PC-3 (cell line): ENCODE measurements around the gene SOWAHC.

ENCODE experiments used
- CTCF ChIP-seq: fragments of 300-600 bp; sonication (generic); conservative IDR thresholded peaks from 2 replicates; pipeline ENCODE4 v1.5.1; 2017; ENCODE audit warnings: antibody characterized with exemption, low read depth, mild to moderate bottlenecking, low read length
- EZH2 ChIP-seq: fragments of 300-600 bp; sonication (generic); IDR thresholded peaks from one replicate; pipeline ENCODE4 v1.6.1; 2017; ENCODE audit warnings: antibody characterized with exemption, mild to moderate bottlenecking, low read length; ENCODE audit not compliant: unreplicated experiment
- EZH2phosphoT487 ChIP-seq: fragments of 300-600 bp; sonication (generic); IDR thresholded peaks from 2 replicates; pipeline ENCODE4 v1.6.1; 2018; ENCODE audit warnings: mild to moderate bottlenecking, antibody characterized with exemption, low read length, borderline replicate concordance

DNA sequence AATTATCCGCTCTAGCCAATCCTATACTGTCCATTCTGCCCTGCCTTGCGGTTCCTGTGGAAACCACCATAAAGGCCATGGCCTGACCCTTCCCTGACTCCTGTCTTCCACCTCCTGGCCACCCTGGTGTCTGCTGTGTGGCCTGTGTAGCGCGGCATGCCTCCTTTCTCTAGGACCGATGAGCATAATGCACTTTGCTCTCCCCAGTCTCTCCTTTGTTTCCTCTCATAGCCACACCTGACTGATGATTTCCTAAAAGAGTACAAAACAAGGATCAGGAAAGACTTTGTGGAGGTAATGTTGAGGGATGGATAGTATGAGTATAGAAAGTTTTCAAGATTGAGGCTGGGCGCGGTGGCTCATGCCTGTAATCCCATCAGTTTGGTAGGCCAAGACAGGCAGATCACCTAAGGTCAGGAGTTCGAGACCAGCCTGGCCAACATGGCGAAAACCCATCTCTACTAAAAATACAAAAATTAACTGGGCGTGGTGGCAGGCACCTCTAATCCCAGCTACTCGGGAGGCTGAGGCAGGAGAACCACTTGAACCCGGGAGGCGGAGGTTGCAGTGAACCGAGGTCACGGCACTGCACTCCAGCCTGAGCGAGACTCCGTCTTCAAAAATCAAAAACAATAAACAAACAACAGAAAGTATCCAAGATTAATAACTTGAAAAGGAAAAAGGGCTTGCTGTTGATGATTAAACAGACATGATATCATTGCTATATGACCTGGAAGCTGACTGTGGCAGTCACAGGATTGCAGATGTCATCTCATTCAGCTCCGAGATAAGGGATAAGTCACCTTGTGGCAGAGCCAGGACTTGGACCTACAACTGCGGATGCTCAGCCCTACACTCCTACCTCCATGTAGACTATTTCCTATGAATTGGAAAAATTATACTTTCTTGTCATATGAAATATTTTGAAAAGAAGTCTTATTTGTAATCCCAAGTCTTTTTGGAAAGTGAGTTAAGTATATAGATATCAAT, 16.6 kb downstream of the SOWAHC start:
- TF ChIP-seq EZH2 = no peak
- TF ChIP-seq CTCF = no peak
- TF ChIP-seq EZH2phosphoT487 = no peak
